Erythroblast (primary cell): ENCODE results near the gene BRCA1.
"Not testable (repeated sequence)": the region's sequence is repeated elsewhere in the genome, so short reads cannot be mapped to it uniquely, and the experiment has no call there.

Source experiments
- GATA1 ChIP-seq: IDR thresholded peaks from 2 replicates; pipeline ENCODE4 v1.6.1; 2011; ENCODE audit warnings: low read depth, mild to moderate bottlenecking, control low read depth, low read length, moderate library complexity
- POLR2A ChIP-seq: IDR thresholded peaks from 2 replicates; pipeline ENCODE4 v1.6.1; 2011; ENCODE audit warnings: mild to moderate bottlenecking, low read length

GRCh38 chr17:43153197-43153835 is 28.2 kb upstream of the BRCA1 start:
- TF ChIP-seq POLR2A, GATA1: not testable (repeated sequence)
